Small intestine (tissue), 7 donors: ENCODE measurements around the gene PLXDC2. TPM values are rescaled to one million over a fixed set of nuclear protein-coding genes. Genes with fewer than 3 reads are reported as not detected.
A peak's percentile ranks its signal among the peaks of the same experiment; 100 is the strongest.

Experiments used
- DNase-seq, 2 donors: peaks; one replicate each; pipeline versions ENCODE4 v3.0.0 to v3.0.0-alpha.2; 2013
- FAIRE-seq: peaks from 2 replicates; lab custom pipeline; 2012; peaks lifted over from hg19 to GRCh38; lab: Jason Lieb, UNC
- H3K27ac ChIP-seq, 3 donors: one replicate each; pipeline ENCODE4 v1.5.1; 2013; ENCODE audit warnings: low read length in 2 of 3, mild to moderate bottlenecking in 2 of 3, control low read depth in 1 of 3, inconsistent platforms in 1 of 3, low read depth in 1 of 3, moderate library complexity in 1 of 3
- H3K27me3 ChIP-seq, 3 donors: one replicate each; pipeline ENCODE4 v1.6.1; 2013; ENCODE audit warnings: low read length in 3 of 3, inconsistent platforms in 1 of 3; ENCODE audit not compliant: control insufficient read depth in 3 of 3, insufficient read depth in 3 of 3
- H3K36me3 ChIP-seq, 3 donors: one replicate each; pipeline ENCODE4 v1.6.1; 2013; ENCODE audit warnings: low read length in 3 of 3, inconsistent platforms in 1 of 3, low read depth in 1 of 3, mild to moderate bottlenecking in 1 of 3, moderate library complexity in 1 of 3; ENCODE audit not compliant: control insufficient read depth in 3 of 3, insufficient read depth in 2 of 3
- H3K4me1 ChIP-seq, 3 donors: one replicate each; pipeline ENCODE4 v1.6.1; 2013; ENCODE audit warnings: low read length in 2 of 3, inconsistent platforms in 1 of 3, low read depth in 1 of 3, mild to moderate bottlenecking in 1 of 3, moderate library complexity in 1 of 3; ENCODE audit not compliant: control insufficient read depth in 3 of 3, insufficient read depth in 2 of 3
- H3K4me3 ChIP-seq, 3 donors: one replicate each; pipeline ENCODE4 v1.5.1; 2013; ENCODE audit warnings: low read length in 3 of 3, control low read depth in 1 of 3, inconsistent platforms in 1 of 3, low read depth in 1 of 3, mild to moderate bottlenecking in 1 of 3, moderate library complexity in 1 of 3
- H3K9me3 ChIP-seq, 2 donors: one replicate each; pipeline ENCODE4 v1.6.1; 2013; ENCODE audit warnings: low read depth in 1 of 2, low read length in 1 of 2; ENCODE audit not compliant: control insufficient read depth in 2 of 2, insufficient read depth in 1 of 2
- WGBS, 3 donors: extraction: QIAGEN DNeasy Blood & Tissue Kit; methylation state at CpG; one replicate each; pipeline ENCODE4 v1.1.7; 2013; 5-methylcytosine and 5-hydroxymethylcytosine counted together
- polyA plus RNA-seq, 4 donors: library from polyadenylated mRNA; stranded (reverse) in 3 of 4; unstranded in 1 of 4; fragments of 200-250 nt in 3 of 4; fragments of 120-200 nt in 1 of 4; gene quantifications; one replicate each; pipeline versions ENCODE4 v1.2.1 to v1.2.3, GENCODE V29; 2013
- donor health status: healthy with polysubstance abuse.
- donor health status: control.
- donor health status: control.
- donor health status: Bipolar disorder and iron deficiency.
- donor health status: healthy.

Gene PLXDC2
- polyA plus RNA-seq, 4 donors, result 0.81 to 18.3 (median 3.4) TPM

GRCh38 chr10:20132816-20133215, 316.6 kb downstream of the PLXDC2 start:
- FAIRE-seq, result peak; percentile 10

DNA sequence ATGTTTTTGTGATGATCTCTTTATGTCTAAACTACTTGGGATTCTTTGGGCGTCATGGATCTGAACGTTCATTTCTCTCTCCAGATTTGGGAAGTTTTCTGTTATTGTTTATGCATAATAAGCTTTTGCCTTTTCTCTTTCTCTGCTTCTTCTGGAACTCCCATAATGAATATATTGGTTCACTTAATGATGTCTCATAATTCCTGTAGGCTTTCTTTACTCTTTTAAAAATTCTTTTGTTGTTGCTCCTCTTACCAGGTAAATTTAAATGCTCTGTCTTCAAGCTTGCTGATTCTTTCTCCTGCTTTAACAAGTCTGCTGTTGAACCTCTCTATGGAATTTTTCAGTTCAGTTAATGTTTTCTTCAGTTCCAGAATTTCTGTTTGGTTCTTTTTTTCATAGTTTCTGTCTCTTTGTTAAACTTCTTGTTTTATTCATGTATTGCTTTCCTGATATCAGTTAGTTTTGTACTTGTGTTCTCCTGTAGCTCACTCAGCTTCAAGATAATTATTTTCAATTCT, 317.5 kb downstream of the PLXDC2 start:
- H3K4me3 ChIP-seq, result no peak overlapping the region
- peaks cover 0 to 11% of the 10 kb centered on the region in 2 donors for H3K9me3 ChIP-seq
- no peak overlapping the region for H3K27ac ChIP-seq
- FAIRE-seq (no peak), DNase-seq (no peak)
- H3K4me1 ChIP-seq, result no peaks in the 10 kb centered on the region
- peaks cover 0 to 3% (median 0%) of the 10 kb centered on the region in 3 donors for H3K36me3 ChIP-seq
- H3K27me3 ChIP-seq, result no peaks in the 10 kb centered on the region
- WGBS, 3 donors, result 93 to 99% (median 95%) methylated on average over 2 of the region's 2 CpGs

More at GRCh38 chr10:20132816-20133215, 316.6 kb downstream of the PLXDC2 start:
- Histone ChIP-seq H3K4me1 (no peaks in the 10 kb centered on the region), H3K4me3 (no peak overlapping the region), H3K36me3 (peaks cover 0 to 3% (median 0%) of the 10 kb centered on the region in 3 donors), H3K9me3 (peaks cover 0 to 11% of the 10 kb centered on the region in 2 donors), H3K27me3 (no peaks in the 10 kb centered on the region), H3K27ac (no peak overlapping the region)
- WGBS, 3 donors, result 70 to 88% (median 79%) methylated on average over 2 of the region's 2 CpGs
- DNase-seq, result no peak

- no peak for FAIRE-seq
- H3K27ac ChIP-seq, result no peak overlapping the region
- DNase-seq, result no peak
Observed at GRCh38 chr10:20142311-20142710, 326.1 kb downstream of the PLXDC2 start.

GRCh38 chr10:20144268-20144667, 328.0 kb downstream of the PLXDC2 start:
- DNase-seq (no peak), FAIRE-seq (no peak)
- no peaks in the 10 kb centered on the region for H3K36me3 ChIP-seq
- 78 to 87% (median 81%) methylated on average over 1 of the region's 1 CpG for WGBS, 3 donors
- no peaks in the 10 kb centered on the region for H3K4me1 ChIP-seq
- H3K27ac ChIP-seq, result no peak overlapping the region
- H3K4me3 ChIP-seq, result no peak overlapping the region
- no peaks in the 10 kb centered on the region for H3K9me3 ChIP-seq
- no peaks in the 10 kb centered on the region for H3K27me3 ChIP-seq

More at GRCh38 chr10:20142311-20142710, 326.1 kb downstream of the PLXDC2 start:
- no peaks in the 10 kb centered on the region for H3K27me3 ChIP-seq
- no peak overlapping the region for H3K4me3 ChIP-seq
- no peaks in the 10 kb centered on the region for H3K4me1 ChIP-seq
- no peaks in the 10 kb centered on the region for H3K9me3 ChIP-seq
- no peaks in the 10 kb centered on the region for H3K36me3 ChIP-seq

DNA sequence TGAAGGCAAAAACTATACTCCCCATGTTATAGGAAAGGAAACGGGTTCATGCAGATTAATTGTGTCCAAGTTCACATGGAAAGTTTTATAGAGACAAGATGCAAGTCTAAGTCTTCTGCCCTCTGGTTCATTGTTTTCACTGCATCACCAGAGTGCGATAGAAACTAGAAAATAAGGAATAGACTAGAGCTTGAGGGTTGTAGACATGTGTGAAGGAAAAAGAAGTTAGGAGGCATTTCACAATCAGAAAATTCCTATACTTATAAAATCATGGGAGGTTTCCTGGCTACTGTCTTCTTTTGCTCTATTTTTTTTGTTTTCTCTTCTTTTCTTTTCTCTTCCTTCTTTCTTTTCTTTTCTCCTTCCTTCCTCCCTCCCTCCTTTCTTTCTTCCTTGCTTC, 329.8 kb downstream of the PLXDC2 start:
- Histone ChIP-seq H3K36me3 (no peaks in the 10 kb centered on the region), H3K27me3 (no peaks in the 10 kb centered on the region), H3K4me1 (no peaks in the 10 kb centered on the region), H3K4me3 (no peak overlapping the region), H3K9me3 (no peaks in the 10 kb centered on the region), H3K27ac (no peak overlapping the region)
- WGBS, 3 donors, result 88 to 93% (median 91%) methylated on average over 2 of the region's 2 CpGs
- no peak for FAIRE-seq
- no peak for DNase-seq

GRCh38 chr10:20147684-20148083, 331.5 kb downstream of the PLXDC2 start:
- Histone ChIP-seq H3K4me1 (no peaks in the 10 kb centered on the region), H3K27ac (no peak overlapping the region), H3K36me3 (no peaks in the 10 kb centered on the region), H3K9me3 (no peaks in the 10 kb centered on the region), H3K27me3 (no peaks in the 10 kb centered on the region), H3K4me3 (no peak overlapping the region)
- WGBS, 3 donors, result 85 to 95% (median 94%) methylated on average over 2 of the region's 2 CpGs
- DNase-seq, result no peak
- no peak for FAIRE-seq

DNA sequence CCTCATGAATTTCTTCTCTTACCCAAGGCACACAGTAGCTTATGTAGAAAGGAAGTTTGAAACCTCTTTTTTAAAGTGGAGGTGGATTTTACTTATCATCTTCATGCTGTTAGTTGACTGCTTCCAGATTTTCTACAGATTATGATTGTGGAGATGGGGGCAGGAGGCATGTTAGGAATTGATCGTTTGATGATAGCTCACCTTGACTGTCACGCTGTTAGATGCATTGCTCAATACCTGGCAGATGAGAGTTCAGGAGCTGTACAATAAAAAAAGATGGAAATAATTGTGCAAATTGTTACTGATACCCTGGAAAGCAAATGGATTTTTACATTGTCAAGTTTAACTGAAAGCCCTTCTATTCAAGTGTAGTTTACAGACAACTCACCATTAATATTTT, 340.3 kb downstream of the PLXDC2 start:
- Histone ChIP-seq H3K36me3 (no peaks in the 10 kb centered on the region), H3K9me3 (no peaks in the 10 kb centered on the region), H3K4me1 (no peaks in the 10 kb centered on the region), H3K27ac (no peak overlapping the region), H3K4me3 (no peak overlapping the region), H3K27me3 (no peaks in the 10 kb centered on the region)
- DNase-seq (no peak), FAIRE-seq (no peak)
- WGBS, 3 donors, result 88 to 94% (median 91%) methylated on average over 2 of the region's 2 CpGs

DNA sequence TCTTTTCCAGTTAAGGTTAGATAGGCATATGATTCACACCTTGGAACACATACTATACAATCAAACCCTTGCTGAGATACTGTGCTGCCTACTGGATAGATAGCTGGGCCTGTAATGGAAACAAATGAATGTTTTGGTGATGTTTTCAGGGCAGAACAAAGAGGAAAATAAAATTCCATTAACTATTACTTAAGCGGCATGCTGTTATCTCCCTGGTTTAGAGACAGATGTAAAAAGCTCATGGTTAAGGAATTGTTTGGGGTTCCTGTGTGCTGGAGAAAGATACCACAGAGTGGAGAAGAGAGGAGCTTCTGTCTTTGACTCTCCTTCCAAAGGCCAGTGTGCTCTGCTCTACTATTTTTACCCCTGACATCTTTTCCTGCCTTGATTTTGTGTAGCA, 341.1 kb downstream of the PLXDC2 start:
- no peaks in the 10 kb centered on the region for H3K9me3 ChIP-seq
- WGBS, 3 donors, result 96 to 100% (median 96%) methylated on average over 1 of the region's 1 CpG
- H3K27me3 ChIP-seq, result no peaks in the 10 kb centered on the region
- FAIRE-seq, result no peak
- no peaks in the 10 kb centered on the region for H3K4me1 ChIP-seq
- no peaks in the 10 kb centered on the region for H3K36me3 ChIP-seq
- no peak overlapping the region for H3K27ac ChIP-seq
- DNase-seq, result no peak
- no peak overlapping the region for H3K4me3 ChIP-seq

DNA sequence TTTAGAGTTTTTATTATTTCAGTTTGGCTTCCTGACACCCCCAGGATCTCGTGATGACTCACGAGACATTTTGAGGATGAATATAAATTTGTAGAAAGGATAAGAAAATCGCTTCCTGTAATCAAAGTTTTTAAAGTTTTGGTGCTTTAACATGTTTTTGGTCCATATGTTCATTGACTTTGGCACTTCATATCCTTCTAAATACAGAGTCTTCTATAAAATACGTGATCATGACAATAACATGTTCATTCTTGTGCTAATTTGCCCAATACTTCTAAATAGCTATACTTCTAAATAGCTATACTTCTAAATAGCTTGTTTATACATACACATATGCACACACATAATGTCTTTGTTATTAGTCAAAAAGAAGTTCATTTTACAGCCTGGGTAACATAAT, 341.9 kb downstream of the PLXDC2 start:
- DNase-seq (no peak), FAIRE-seq (no peak)
- H3K36me3 ChIP-seq, result no peaks in the 10 kb centered on the region
- H3K9me3 ChIP-seq, result no peaks in the 10 kb centered on the region
- no peak overlapping the region for H3K4me3 ChIP-seq
- WGBS, 3 donors, result 82 to 93% (median 89%) methylated on average over 4 of the region's 4 CpGs
- no peaks in the 10 kb centered on the region for H3K4me1 ChIP-seq
- H3K27me3 ChIP-seq, result no peaks in the 10 kb centered on the region
- H3K27ac ChIP-seq, result no peak overlapping the region
